ENCODE data around the gene SYTL3.

The SYTL3 gene

DNA sequence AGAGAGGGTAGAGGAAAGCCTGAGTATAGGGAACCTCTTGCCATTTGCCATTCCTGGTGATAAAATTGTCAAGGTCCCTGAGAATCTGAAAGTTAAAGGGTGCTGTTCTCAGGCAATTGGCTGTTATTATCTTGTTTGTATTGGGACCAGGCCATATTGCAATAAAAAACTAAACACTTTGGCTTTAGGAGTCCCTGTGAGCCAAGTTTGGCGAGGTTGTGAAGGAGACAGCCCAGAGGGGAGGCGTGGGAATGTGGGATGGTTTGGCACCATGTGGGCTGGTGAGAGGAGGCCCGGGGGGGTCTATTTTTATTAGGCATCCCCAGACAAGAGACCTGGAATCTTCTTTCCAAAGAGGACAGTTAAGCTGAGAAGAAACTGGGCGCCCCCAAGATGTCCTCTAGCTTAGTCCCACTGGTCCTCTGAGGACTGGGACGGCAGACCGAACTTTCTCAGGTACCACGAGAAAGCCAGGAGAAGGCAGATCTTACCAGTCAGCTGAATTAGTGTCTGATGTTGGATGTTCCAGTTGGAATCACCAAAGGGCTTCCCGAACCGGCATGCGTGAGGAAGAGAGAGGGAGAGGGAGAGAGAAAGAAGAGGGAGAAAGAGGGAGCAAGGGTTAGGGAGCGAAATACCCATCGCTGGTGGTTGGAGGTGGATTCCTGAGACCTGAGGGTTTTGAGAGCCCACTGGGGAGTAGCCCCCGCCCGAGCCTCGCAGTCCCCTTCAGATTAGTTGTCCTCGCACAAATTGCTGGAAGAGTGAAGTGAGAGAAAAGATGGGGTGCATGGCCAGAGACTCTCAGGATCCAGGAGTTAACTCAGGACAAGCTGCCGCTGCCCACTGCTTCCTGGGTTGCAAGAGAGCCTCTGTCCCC lies 29.7 kb upstream of the SYTL3 start:
- Histone ChIP-seq H3K4me3 (ENCODE audit: low read length) (no peak overlapping the region), H3K27me3 (ENCODE audit: control insufficient read depth, low read length) (no peaks in the 10 kb centered on the region), H4K20me1 (ENCODE audit: control insufficient read depth, insufficient read depth, low read depth, low read length) (no peaks in the 10 kb centered on the region), H3K9me3 (ENCODE audit: control insufficient read depth, insufficient read depth, low read length) (no peaks in the 10 kb centered on the region), H3F3A (ENCODE audit: control insufficient read depth, insufficient read depth) (no peaks in the 10 kb centered on the region), H3K27ac (ENCODE audit: low read depth, low read length) (no peak overlapping the region), H3K9me2 (replicated peaks; ENCODE audit: control insufficient read depth, low read length) (no peaks in the 10 kb centered on the region), H3K79me2 (ENCODE audit: control insufficient read depth, low read length) (no peaks in the 10 kb centered on the region), H3K36me3 (ENCODE audit: control insufficient read depth, low read length) (peaks cover 6% of the 10 kb centered on the region; the same call in 1 of the 2 replicates), H3K4me1 (ENCODE audit: control insufficient read depth, low read length) (no peaks in the 10 kb centered on the region), H3K4me2 (ENCODE audit: low read length) (no peak overlapping the region)
- TF ChIP-seq EZH2phosphoT487 (IDR thresholded peaks at IDR 0.05; ENCODE audit: borderline replicate concordance, low read length) (no peak), CTCF (IDR thresholded peaks at IDR 0.05; ENCODE audit: low read depth, low read length, poor library complexity, severe bottlenecking) (no peak)

DNA sequence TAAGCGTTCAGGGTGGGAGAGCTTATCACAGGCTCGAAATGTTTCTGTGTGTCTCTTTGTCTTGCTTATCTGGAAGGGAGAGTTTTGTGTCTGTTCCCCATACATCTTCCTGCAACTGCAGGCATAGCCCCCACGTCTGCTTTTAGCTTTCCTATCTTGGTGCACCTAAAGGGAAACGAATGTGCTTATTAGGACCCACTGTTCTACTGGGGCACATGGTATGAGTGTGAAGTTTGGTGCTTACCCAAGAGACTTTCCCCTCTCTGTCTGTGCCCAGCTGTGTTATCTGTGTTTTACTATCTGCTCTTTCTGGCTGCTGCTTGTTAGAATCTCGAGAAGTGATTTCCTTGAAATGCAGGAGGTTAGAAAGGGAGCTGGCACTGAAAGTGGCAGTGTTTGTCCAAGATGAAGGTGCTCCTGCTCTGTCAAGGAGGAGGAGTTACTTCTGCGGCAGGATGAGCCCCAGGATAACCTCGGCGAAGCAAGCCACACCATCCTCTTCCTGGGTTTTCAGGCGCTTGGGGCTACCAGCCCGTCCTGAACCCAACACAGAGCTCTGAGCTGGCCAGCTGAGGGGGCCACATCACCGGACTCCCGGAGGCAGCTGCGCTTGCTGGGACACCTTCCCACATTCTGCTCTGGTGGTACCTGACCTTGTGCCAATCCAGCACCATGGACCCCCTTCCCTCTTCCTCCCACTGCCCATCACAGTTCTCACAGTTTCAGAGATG lies 28.7 kb upstream of the SYTL3 start:
- Histone ChIP-seq H3K27ac (ENCODE audit: low read depth, low read length) (no peak overlapping the region), H3K4me2 (ENCODE audit: low read length) (no peak overlapping the region), H3K9me2 (replicated peaks; ENCODE audit: control insufficient read depth, low read length) (no peaks in the 10 kb centered on the region), H3F3A (ENCODE audit: control insufficient read depth, insufficient read depth) (no peaks in the 10 kb centered on the region), H3K79me2 (ENCODE audit: control insufficient read depth, low read length) (no peaks in the 10 kb centered on the region), H3K9me3 (ENCODE audit: control insufficient read depth, insufficient read depth, low read length) (no peaks in the 10 kb centered on the region), H3K36me3 (ENCODE audit: control insufficient read depth, low read length) (peaks cover 12% of the 10 kb centered on the region; the same call in 1 of the 2 replicates), H4K20me1 (ENCODE audit: control insufficient read depth, insufficient read depth, low read depth, low read length) (no peaks in the 10 kb centered on the region), H3K4me1 (ENCODE audit: control insufficient read depth, low read length) (no peaks in the 10 kb centered on the region), H3K4me3 (ENCODE audit: low read length) (no peak overlapping the region), H3K27me3 (ENCODE audit: control insufficient read depth, low read length) (no peaks in the 10 kb centered on the region)
- TF ChIP-seq CTCF (IDR thresholded peaks at IDR 0.05; ENCODE audit: low read depth, low read length, poor library complexity, severe bottlenecking) (no peak), EZH2phosphoT487 (IDR thresholded peaks at IDR 0.05; ENCODE audit: borderline replicate concordance, low read length) (no peak)

GRCh38 chr6:158621694-158622544 lies 27.9 kb upstream of the SYTL3 start:
- H4K20me1 ChIP-seq (ENCODE audit: control insufficient read depth, insufficient read depth, low read depth, low read length): no peaks in the 10 kb centered on the region
- H3K4me2 ChIP-seq (ENCODE audit: low read length): no peak overlapping the region
- peaks cover 13% of the 10 kb centered on the region; the same call in 1 of the 2 replicates for H3K36me3 ChIP-seq (ENCODE audit: control insufficient read depth, low read length)
- H3K9me3 ChIP-seq (ENCODE audit: control insufficient read depth, insufficient read depth, low read length): no peaks in the 10 kb centered on the region
- no peak overlapping the region for H3K27ac ChIP-seq (ENCODE audit: low read depth, low read length)
- no peaks in the 10 kb centered on the region for H3K27me3 ChIP-seq (ENCODE audit: control insufficient read depth, low read length)
- H3K4me3 ChIP-seq (ENCODE audit: low read length): no peak overlapping the region
- TF ChIP-seq CTCF (IDR thresholded peaks at IDR 0.05; ENCODE audit: low read depth, low read length, poor library complexity, severe bottlenecking) (no peak), EZH2phosphoT487 (IDR thresholded peaks at IDR 0.05; ENCODE audit: borderline replicate concordance, low read length) (no peak)
- H3F3A ChIP-seq (ENCODE audit: control insufficient read depth, insufficient read depth): no peaks in the 10 kb centered on the region
- no peaks in the 10 kb centered on the region for H3K4me1 ChIP-seq (ENCODE audit: control insufficient read depth, low read length)
- H3K9me2 ChIP-seq (replicated peaks; ENCODE audit: control insufficient read depth, low read length): no peaks in the 10 kb centered on the region
- no peaks in the 10 kb centered on the region for H3K79me2 ChIP-seq (ENCODE audit: control insufficient read depth, low read length)

All from DOHH2 (cell line).